Nephron (organoid): ENCODE measurements around the gene RAB40B.
A peak's percentile ranks its signal among the peaks of the same experiment; 100 is the strongest.

Experiments used
- H3K27ac Mint-ChIP-seq, 3 experiments: 2 replicates each; pipeline ENCODE4 v1.8.0; 2020; ENCODE audit warnings: mixed read lengths in 3 of 3, mild to moderate bottlenecking in 2 of 3, moderate library complexity in 1 of 3
- H3K27me3 Mint-ChIP-seq: 2 replicates; pipeline ENCODE4 v1.8.0; 2021; ENCODE audit warnings: low read depth, mild to moderate bottlenecking, moderate library complexity, mixed read lengths
- H3K36me3 Mint-ChIP-seq: 2 replicates; pipeline ENCODE4 v1.8.0; 2020; ENCODE audit warnings: low read depth, mixed read lengths
- H3K4me1 Mint-ChIP-seq: 2 replicates; pipeline ENCODE4 v1.8.0; 2020; ENCODE audit warnings: mixed read lengths
- H3K4me3 Mint-ChIP-seq, 3 experiments: 2 replicates each; pipeline ENCODE4 v1.8.0; 2020; ENCODE audit warnings: mild to moderate bottlenecking in 3 of 3, mixed read lengths in 3 of 3, moderate library complexity in 2 of 3
- H3K9me3 Mint-ChIP-seq: 2 replicates; pipeline ENCODE4 v1.8.0; 2020; ENCODE audit warnings: mixed read lengths
- CTCF ChIP-seq, 3 experiments: fragments of 200-600 bp; sonication (generic); IDR thresholded peaks; one replicate each; pipeline ENCODE4 v1.5.0; 2021; ENCODE audit warnings: antibody characterized with exemption in 3 of 3; ENCODE audit not compliant: unreplicated experiment in 3 of 3

The RAB40B gene

DNA sequence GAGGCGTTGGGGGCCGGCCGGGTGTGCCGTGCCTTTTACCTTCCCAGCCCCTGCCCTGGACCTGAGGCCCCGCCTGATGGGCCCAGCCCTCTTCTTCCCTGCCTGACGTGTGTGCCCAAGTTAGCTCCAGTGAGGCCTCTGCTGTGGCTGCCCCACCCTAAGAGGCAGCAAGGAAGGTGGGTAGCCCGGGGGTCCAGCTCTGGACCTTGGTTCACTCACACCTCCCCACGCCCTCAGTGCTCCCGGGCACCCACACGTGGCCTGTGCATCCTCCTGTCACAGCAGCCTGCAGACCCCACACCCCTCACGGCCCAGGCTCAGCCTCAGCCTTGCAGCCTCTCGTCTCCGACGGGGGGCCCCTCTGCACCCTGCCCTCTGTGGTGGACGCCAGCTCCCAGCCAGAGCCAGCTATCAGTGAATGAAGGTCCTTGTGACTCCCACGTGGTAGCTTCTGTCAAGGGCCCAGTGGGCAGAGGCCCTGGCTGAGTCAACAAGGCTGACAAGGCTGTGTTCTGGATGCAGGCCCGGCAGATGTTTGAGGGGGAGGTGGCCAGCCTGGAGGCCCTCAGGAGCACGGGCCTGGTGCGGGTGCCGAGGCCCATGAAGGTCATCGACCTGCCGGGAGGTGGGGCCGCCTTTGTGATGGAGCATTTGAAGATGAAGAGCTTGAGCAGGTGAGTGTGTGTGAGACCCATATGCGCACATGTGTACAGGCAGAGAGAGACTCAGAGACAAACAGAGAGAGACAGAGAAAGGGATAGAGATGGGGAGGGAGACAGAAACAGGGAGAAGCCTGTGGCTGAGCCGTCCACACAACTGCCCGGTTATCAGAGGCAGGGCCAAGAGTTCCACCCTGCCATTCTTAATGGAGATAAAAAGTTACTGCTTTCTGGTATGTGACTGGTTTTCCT is 39.7 kb upstream of the RAB40B start:
- Mint-ChIP-seq H3K9me3 (peaks cover 26% of the 10 kb centered on the region), H3K36me3 (peaks cover 48% of the 10 kb centered on the region), H3K4me1 (peaks cover 3% of the 10 kb centered on the region), H3K27me3 (no peaks in the 10 kb centered on the region), H3K27ac (no peak overlapping the region), H3K4me3 (peak overlapping the region in 2 of 3 experiments; percentile 32 to 48)
- TF ChIP-seq CTCF (IDR thresholded peaks at IDR 0.05; ENCODE audit: unreplicated experiment in 3 of 3) = no peak

GRCh38 chr17:82736511-82737185 is 38.1 kb upstream of the RAB40B start:
- H3K36me3 Mint-ChIP-seq = peaks cover 48% of the 10 kb centered on the region
- TF ChIP-seq CTCF (IDR thresholded peaks at IDR 0.05; ENCODE audit: unreplicated experiment in 3 of 3) = no peak
- peak overlapping the region; percentile 78 to 83 (median 81) for H3K4me3 Mint-ChIP-seq
- peaks cover 20% of the 10 kb centered on the region for H3K9me3 Mint-ChIP-seq
- peaks cover 4% of the 10 kb centered on the region for H3K4me1 Mint-ChIP-seq
- no peaks in the 10 kb centered on the region for H3K27me3 Mint-ChIP-seq
- no peak overlapping the region for H3K27ac Mint-ChIP-seq

GRCh38 chr17:82734987-82735866 is 36.7 kb upstream of the RAB40B start, which contains the start of gene FN3K:
FN3K (plus strand) TSS chr17:82735615; CDS start chr17:82735637, 22 bp downstream.
- H3K27me3 Mint-ChIP-seq = no peaks in the 10 kb centered on the region
- peak within 1 kb of the TSS; percentile 78 to 83 (median 81) for H3K4me3 Mint-ChIP-seq
- peaks cover 43% of the 10 kb centered on the region for H3K36me3 Mint-ChIP-seq
- H3K27ac Mint-ChIP-seq = peak within 1 kb of the TSS in 1 of 3 experiments; percentile 59
- peaks cover 4% of the 10 kb centered on the region for H3K4me1 Mint-ChIP-seq
- no peak for TF ChIP-seq CTCF (IDR thresholded peaks at IDR 0.05; ENCODE audit: unreplicated experiment in 3 of 3)
- peaks cover 11% of the 10 kb centered on the region for H3K9me3 Mint-ChIP-seq

GRCh38 chr17:82732118-82732743 is 33.7 kb upstream of the RAB40B start:
- Mint-ChIP-seq H3K27me3 (no peaks in the 10 kb centered on the region), H3K9me3 (peaks cover 5% of the 10 kb centered on the region), H3K36me3 (peaks cover 53% of the 10 kb centered on the region), H3K27ac (no peak overlapping the region), H3K4me3 (no peak overlapping the region), H3K4me1 (peaks cover 4% of the 10 kb centered on the region)
- TF ChIP-seq CTCF (IDR thresholded peaks at IDR 0.05; ENCODE audit: unreplicated experiment in 3 of 3) = no peak

DNA sequence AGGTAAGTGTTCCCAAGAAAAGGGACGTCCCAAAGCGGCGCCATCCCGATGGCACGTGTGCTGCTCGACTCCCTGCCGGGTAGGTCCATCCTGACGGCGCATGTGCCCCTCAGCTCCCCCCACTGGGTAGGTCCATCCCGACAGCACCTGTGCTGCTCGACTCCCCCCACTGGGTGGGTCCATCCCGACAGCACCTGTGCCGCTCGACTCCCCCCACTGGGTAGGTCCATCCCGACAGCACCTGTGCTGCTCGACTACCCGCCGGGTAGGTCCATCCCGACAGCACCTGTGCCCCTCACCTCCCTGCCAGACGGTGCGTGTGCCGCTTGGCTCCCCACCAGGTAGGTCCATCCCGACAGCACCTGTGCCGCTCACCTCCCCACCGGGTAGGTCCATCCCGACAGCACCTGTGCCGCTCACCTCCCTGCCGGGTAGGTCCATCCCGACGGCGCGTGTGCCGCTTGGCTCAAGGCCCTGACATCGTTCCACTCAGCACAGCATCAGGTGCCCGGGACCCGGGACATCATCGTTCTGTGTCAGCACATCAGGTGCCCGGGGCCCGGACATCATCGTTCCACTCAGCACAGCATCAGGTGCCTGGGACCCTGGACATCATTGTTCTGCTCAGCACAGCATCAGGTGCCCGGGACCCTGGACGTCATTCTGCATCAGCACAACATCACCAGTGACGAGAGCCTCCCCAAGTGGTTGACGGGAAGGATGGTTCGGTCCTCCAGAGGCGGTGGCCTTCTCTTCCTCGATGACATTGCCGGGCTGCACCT is 31.2 kb upstream of the RAB40B start:
- Mint-ChIP-seq H3K9me3 (peaks cover 5% of the 10 kb centered on the region), H3K27ac (no peak overlapping the region), H3K4me1 (peaks cover 4% of the 10 kb centered on the region), H3K4me3 (no peak overlapping the region), H3K36me3 (peaks cover 66% of the 10 kb centered on the region), H3K27me3 (no peaks in the 10 kb centered on the region)
- TF ChIP-seq CTCF (IDR thresholded peaks at IDR 0.05; ENCODE audit: unreplicated experiment in 3 of 3) = no peak
